Adrenal gland (tissue), 5 donors: ENCODE results near the gene LEMD1.

Experiments
- CTCF ChIP-seq, 6 experiments: fragments of 450-650 bp in 4 of 6; fragments of 200-600 bp in 2 of 6; sonication (generic) in 1 of 6; IDR thresholded peaks; 1 replicate in 5 of 6; 2 replicates in 1 of 6; pipeline versions ENCODE4 v1.5.1 to v1.8.0; 2016 to 2021; ENCODE audit warnings: antibody characterized with exemption in 6 of 6, mild to moderate bottlenecking in 2 of 6, moderate library complexity in 1 of 6
- POLR2A ChIP-seq, 2 donors: fragments of 450-650 bp; IDR thresholded peaks; one replicate each; pipeline ENCODE4 v1.6.1; 2017; ENCODE audit warnings: antibody characterized with exemption in 2 of 2, mild to moderate bottlenecking in 2 of 2, moderate library complexity in 1 of 2
- donor health status: DM: no; HTN: no; CAD: no.

DNA sequence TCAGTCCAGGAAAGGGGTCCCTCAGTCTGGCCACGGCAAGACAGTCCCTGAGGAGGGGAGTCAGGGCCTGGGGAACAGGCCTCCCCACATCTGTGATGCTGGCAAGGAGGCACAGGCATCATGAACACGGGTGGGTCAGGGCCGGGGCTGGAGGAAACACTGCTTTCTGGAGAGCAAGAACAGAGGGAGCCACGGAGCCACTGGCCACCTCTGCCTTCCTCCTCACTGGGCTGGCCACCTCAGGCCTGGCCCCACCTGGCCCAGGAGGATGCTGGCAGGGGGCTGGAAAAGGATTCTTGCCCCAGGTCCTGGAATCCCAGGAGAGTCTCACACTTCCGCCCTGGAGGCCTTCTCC, 18.2 kb upstream of the LEMD1 start:
- TF ChIP-seq CTCF (IDR thresholded peaks at IDR 0.05) (no peak), POLR2A (IDR thresholded peaks at IDR 0.05) (no peak)
